HG03457 (cell line): ENCODE data around the gene PROK1.

Experiments used
- ATAC-seq: cut with Tn5 transposase; IDR thresholded peaks from one replicate; pipeline ENCODE4 v1.9.1; 2021; ENCODE audit warnings: moderate number of reproducible peaks; ENCODE audit not compliant: unreplicated experiment

The PROK1 gene

DNA sequence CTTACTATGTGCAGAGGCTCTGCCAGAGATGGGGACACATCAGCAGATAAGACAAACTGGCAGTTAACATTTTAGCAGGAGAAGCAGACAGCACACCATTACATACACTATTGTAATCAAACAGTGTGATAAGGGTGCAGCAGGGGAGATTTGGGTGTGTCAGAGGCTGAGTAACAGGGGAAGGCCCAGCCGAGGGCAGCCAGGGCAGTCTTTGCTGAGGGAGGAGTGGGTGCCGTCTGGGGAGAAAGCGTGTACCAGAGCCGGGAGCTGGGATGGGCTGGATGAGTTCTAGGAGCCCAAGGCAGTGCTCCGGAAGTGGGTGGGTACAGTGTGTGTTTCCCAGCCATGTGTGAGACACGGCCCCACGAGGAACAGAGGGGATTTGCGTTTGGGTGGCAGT lies 36.8 kb downstream of the PROK1 start:
- ATAC-seq = no peak

DNA sequence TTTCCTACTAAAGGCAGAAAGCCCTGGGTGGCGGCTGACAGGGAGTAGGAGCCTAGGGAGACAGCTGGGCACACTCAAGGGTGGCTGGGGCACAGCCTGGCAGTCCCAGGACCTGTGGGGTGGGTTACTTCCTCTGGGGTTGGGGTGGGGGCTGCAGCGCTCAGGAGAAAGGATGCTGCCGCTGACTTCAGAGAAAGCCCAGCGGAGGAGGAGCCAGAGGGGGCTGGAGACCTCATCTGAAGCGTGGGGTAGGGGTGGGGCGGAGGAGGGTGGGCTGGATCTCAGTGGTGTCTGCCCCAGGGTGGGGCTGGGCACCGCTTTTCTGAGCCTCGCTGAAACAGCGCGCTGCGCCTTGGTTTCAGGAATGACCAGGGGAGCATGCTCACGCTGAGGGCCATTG lies 37.2 kb downstream of the PROK1 start:
- no peak for ATAC-seq

DNA sequence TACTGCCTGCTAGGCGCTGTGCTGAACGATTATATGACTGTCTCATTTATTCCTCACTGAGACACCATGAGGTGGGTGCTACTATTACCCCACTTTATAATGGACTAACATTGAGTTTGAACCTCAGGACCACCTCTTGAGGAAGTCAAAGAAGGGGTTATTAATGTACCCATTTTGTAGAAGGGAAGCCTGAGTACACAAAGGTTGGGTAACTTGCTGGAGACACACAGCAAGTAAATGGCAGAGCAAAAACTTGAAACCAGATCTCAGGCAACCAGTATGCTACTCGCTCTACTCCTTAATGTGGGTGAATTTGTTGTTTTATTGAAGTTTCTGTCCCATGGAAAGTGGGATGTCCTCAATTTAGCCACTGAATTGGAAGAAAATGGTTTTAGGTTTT lies 37.9 kb downstream of the PROK1 start:
- no peak for ATAC-seq

GRCh38 chr1:110489406-110489805 lies 38.5 kb downstream of the PROK1 start:
- no peak for ATAC-seq

DNA sequence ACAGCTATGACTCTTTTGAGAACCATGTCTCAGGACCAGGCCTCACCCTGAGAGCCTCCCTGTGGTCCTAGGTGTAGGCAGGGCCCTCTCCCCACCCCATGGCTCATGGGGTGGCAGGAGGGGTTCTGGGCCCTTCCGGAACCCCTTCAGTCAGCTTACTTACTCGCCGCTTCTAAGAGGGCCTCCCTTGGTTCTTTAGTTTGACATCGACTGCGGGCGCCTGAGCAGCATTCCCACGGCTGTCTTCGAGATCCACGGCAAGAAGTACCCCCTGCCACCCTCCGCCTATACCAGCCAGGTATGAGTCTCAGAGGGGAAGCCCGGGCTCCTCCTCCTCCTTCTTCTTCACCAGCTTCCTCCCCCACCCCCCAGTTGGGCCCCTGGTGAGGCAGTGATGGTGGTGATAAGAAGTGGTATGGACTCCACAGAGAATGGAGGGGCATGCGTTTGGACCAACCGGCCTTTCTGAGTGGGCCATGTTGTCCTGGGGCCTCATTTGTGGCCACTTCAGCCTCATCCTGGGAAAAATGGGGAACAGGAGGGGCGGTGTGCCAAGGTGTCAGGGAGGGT lies 39.1 kb downstream of the PROK1 start:
- no peak for ATAC-seq

DNA sequence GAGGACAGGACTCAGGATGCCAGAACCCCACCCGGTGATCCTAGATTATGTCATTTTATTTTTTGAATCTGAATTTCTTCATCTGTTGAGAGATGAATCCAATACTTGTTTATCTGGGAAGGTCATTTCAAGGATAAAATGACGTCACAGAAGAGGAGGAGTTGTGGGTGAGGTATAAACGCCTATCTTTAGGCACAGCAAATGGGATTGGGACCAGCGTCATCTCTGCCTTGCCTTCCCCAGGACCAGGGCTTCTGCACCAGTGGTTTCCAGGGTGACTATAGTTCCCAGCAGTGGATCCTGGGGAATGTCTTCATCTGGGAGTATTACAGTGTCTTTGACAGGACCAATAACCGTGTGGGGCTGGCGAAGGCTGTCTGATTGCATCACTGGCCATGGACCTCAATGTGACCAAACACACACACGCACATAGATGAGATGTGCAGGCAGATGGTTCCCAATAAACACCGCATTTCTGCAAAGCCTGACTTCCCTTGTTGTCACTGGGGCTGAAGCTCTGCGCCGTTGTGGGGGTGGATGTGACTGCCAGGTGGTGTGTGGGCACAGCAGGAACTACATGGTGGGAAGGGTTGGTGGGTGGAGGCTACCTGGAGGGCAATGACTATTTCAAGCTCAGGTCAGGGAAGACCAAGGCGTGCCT lies 40.0 kb downstream of the PROK1 start:
- ATAC-seq = no peak

- ATAC-seq = no peak
Measured at GRCh38 chr1:110492573-110492972, 41.6 kb downstream of the PROK1 start.

GRCh38 chr1:110493059-110493699 lies 42.2 kb downstream of the PROK1 start:
- no peak for ATAC-seq

- ATAC-seq = no peak
Measured at GRCh38 chr1:110494036-110494435, 43.1 kb downstream of the PROK1 start.

DNA sequence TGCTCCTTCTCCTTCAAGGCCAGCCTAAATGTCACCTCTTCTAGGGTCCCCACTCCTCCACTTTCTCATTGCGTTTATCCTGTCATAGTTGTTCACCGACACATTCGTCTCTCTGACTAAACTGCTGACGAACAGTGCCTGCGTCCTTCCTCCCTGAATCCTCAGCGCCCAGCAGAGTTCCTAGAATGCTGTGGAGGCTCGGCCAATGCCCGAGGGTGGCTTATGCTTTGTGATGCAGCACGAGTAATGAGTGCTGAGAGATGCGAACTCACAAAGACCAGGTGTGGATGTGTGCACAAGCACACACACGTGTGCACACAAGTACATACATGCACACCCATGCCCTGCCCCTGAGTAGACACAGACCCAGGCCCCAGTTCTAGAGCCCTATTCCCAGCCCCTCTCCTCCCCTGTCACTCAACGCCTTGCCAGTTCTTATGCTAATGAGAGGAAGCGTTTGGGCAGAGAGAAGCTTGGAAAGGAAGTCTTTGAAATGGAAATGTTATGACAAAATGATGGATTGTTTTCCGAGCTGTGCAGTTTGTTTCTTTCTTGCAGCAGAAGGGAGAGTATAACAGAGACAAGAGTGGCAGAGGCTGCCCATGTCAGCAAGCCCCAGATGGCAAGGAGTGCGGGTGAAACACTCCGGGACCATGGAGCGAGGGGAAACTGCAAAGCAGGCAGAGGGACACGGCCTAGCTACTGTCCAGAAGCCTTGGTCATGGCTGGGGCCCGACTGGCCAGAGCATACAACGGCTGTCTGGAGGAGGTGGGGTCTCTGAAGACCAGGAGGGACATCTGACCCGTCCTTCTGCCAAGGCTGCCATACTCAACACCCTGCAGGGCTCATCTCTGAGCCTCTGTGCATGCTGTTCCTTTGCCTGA lies 43.8 kb downstream of the PROK1 start:
- no peak for ATAC-seq

GRCh38 chr1:110495926-110496600 lies 45.1 kb downstream of the PROK1 start:
- no peak for ATAC-seq

- no peak for ATAC-seq
Measured at GRCh38 chr1:110498270-110498669, 47.3 kb downstream of the PROK1 start.

DNA sequence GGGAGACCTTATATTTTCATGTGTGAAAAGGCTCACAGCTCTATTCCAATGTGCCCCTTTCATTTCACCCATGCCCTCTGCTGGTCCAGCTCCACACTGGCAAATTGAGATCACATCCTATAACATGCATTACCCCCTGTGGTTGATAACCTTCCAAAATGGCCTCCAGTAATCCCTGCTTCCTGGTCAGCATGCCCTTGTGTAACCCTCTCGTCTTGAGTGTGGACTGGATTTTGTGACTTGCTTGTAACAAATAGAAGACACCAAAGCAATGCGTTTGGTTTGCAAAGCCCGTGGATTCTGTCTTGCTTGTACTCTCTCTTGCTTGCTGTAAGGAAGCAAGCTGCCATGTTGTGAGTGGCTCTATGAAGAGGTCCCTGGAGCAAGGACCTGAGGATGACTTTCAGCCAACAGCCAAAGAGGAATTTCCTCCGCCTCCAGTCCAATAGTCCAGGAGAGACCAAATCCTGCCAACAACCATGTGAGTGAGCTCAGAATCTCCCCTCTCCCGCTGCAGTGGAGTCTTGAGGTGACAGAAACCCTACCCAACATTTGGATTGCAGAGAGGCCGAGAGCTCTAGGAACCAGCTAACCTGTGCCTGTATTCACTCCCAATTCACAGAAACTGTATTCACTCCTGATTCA lies 50.7 kb downstream of the PROK1 start:
- no peak for ATAC-seq

GRCh38 chr1:110502402-110503151 lies 51.6 kb downstream of the PROK1 start:
- no peak for ATAC-seq

- no peak for ATAC-seq
Measured at GRCh38 chr1:110503471-110503870, 52.5 kb downstream of the PROK1 start.

DNA sequence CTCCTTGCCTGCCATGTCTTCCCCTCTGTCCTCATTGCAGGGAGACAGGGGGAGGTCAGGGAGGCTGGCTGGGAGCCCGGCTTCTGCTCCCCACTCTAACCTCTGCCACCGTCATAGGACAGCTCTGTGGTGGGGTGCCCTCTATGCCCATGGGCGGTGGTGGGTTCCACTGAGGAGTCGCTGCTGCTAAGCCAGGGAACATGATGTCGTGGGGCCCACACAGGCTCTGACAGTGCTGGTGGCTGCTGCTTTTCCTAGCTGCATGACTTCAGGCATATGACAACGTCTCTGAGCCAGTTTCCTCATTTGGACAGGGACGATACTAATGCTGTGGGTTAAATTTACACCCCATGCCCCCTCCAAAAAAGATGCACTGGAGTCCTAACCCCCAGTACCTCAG lies 53.3 kb downstream of the PROK1 start:
- no peak for ATAC-seq

- ATAC-seq = no peak
Measured at GRCh38 chr1:110505596-110505995, 54.6 kb downstream of the PROK1 start.

DNA sequence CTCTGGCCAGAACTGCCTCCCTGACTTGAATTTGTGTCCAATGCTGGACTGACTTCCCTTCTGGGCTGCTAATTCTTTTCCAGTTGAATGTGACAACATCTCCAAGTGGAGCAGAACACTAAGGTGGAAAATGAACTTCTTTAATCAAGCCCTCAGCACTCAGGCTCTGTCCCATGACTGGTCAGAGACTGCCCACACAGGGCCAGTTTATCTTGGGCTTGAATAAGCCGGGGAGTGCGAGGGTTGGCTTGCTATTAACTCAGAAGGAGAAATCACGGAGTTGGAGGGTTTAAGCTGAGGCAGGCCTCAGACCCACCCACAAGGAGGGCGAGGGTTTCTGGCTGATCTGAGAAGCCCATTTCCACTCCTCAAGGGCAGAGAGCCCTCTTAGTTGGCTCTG lies 55.6 kb downstream of the PROK1 start:
- no peak for ATAC-seq
